Breast epithelium (tissue), 3 donors: Measurements from ENCODE around the gene RAB11FIP5.

Source experiments
- POLR2A ChIP-seq: fragments of 450-650 bp; IDR thresholded peaks from one replicate; pipeline ENCODE4 v1.6.1; 2016; ENCODE audit warnings: antibody characterized with exemption, mild to moderate bottlenecking, moderate library complexity
- TF ChIP-seq, protein P1 (sequence below), 3 donors: fragments of 450-650 bp; IDR thresholded peaks; one replicate each; pipeline ENCODE4 v1.5.1; 2016 to 2017; ENCODE audit warnings: antibody characterized with exemption in 3 of 3, mild to moderate bottlenecking in 3 of 3, moderate library complexity in 3 of 3

DNA sequence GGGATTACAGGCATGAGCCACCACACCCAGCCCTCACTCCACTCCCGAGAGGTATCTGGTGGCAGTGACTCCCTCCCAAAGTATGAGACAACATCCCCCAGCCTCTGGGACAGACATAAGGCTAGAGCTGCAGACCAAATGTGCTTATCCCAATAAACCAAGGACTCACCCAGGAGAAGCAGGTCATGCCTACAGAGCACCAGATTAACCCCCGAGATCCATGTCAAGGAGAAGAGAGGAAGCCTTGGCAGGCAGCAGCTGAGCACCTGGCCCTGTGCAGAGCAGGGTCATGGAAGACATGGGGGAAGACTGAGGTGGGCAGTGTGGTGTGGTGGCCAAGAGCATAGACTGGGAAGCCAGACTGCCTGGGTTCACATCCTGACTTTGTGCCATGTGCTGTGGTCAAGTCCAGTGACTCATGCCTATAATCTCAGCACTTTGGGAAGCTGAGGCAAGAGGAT is 7.2 kb downstream of the RAB11FIP5 start:
- no peak for TF ChIP-seq POLR2A
- TF ChIP-seq, protein P1, sequence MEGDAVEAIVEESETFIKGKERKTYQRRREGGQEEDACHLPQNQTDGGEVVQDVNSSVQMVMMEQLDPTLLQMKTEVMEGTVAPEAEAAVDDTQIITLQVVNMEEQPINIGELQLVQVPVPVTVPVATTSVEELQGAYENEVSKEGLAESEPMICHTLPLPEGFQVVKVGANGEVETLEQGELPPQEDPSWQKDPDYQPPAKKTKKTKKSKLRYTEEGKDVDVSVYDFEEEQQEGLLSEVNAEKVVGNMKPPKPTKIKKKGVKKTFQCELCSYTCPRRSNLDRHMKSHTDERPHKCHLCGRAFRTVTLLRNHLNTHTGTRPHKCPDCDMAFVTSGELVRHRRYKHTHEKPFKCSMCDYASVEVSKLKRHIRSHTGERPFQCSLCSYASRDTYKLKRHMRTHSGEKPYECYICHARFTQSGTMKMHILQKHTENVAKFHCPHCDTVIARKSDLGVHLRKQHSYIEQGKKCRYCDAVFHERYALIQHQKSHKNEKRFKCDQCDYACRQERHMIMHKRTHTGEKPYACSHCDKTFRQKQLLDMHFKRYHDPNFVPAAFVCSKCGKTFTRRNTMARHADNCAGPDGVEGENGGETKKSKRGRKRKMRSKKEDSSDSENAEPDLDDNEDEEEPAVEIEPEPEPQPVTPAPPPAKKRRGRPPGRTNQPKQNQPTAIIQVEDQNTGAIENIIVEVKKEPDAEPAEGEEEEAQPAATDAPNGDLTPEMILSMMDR (IDR thresholded peaks at IDR 0.05) = no peak
